HG02981 (cell line): ENCODE measurements around the gene GRB2.
"Not testable (repeated sequence)": the region's sequence is repeated elsewhere in the genome, so short reads cannot be mapped to it uniquely, and the experiment has no call there.

Experiments
- ATAC-seq: cut with Tn5 transposase; IDR thresholded peaks from one replicate; pipeline ENCODE4 v1.9.1; 2021; ENCODE audit warnings: mild to moderate bottlenecking, moderate library complexity; ENCODE audit not compliant: unreplicated experiment

The GRB2 gene

DNA sequence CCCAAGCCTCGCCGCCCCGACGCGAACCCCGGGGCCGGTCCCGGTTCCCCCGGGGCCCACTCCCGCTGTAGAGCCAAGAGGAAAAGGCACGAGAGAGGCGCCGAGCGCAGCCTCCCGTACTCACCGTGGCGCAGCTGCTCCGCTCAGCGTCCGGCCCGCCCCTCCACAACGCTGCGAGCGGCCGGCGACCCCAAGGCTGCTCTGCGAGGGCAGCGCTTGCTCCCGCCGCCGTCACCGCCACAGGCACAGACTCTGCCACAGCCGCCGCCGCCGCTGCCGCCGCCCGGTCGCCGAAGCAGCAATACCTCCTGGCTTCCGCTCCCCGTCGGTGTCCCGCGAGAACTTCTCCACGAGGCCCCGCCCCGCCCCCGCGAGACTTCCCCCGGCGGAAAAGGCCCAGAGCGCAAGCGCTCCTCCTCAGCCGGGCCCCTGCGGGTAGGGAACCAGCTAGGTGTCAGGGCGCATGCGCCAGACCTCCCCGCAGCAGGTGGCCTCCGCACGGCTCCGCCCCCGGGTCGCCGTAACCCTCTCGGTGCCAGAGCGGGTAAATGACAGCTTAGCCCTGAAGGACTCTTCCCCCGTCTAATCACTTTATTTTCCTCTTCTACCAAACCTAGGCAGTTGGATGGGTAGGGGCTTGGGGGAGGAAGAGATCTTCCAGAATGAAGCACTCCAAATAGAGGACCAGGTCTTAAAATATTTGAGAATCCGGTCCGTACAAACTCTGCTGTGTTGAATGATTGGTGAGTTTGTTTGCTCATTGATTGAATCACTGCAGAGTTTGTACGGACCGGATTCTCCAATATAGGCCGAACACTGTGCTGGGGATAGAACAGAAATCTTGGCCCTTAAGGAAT lies at the start of gene GRB2:
TSS of gene GRB2 (minus strand) at position 314 of the 857 bp plus-strand sequence. CDS start 12,050 bp downstream, outside the sequence.
- ATAC-seq = peak; percentile 82

DNA sequence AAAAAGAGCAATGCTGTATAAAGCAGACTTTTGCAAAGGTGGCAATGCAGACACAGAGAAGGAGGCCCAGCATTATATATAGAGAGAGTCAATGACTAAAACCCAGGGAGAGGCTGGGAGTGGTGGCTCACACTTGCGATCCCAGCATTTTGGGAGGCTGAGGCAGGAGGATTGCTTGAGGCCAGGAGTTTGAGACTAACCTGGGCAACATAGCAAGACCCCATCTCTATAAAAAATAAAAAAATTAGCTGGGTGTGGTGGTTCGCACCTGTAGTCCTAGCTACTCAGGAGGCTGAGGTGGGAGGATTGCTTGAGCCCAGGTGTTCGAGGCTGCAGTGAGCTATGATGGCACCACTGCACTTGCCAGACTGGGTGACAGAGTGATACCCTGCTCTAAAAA lies 49.2 kb upstream of the GRB2 start:
- not testable (repeated sequence) for ATAC-seq

DNA sequence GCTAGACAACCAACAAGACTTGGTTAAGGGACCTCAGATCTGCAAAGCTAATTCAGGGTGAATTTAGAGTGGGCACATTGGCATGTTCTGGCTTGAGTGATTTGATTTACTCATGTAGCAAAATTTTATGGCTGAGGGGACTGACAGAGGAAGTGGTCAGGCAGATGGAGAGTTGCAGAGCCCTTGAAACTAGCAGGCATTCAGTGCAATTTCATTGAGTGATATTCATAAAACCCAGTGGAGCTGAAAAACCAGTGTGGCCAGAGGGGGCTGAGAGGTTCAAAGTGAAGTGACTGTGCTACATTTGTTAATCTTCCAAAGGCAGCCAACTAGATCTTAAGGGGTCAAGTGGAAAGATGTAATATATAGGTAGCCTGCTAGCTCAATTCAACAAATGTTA lies 48.7 kb upstream of the GRB2 start:
- no peak for ATAC-seq

DNA sequence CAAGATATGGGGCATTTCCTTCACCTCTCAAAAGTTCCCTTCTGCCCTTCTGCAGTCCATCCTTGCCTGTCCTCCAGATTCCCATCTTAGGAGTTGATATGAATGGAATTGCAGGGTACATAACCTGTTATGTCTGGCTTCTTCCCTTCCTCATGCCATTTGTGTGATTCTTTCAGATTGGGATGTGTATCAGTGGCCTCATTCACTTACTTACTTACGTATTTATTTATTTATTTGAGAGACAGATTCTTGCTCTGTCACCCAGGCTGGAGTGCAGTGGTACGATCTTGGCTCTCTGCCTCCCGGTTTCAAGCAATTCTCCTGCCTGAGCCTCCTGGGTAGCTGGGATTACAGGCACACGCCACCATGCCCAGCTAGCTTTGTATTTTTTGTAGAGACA lies 44.8 kb upstream of the GRB2 start:
- ATAC-seq = no peak

DNA sequence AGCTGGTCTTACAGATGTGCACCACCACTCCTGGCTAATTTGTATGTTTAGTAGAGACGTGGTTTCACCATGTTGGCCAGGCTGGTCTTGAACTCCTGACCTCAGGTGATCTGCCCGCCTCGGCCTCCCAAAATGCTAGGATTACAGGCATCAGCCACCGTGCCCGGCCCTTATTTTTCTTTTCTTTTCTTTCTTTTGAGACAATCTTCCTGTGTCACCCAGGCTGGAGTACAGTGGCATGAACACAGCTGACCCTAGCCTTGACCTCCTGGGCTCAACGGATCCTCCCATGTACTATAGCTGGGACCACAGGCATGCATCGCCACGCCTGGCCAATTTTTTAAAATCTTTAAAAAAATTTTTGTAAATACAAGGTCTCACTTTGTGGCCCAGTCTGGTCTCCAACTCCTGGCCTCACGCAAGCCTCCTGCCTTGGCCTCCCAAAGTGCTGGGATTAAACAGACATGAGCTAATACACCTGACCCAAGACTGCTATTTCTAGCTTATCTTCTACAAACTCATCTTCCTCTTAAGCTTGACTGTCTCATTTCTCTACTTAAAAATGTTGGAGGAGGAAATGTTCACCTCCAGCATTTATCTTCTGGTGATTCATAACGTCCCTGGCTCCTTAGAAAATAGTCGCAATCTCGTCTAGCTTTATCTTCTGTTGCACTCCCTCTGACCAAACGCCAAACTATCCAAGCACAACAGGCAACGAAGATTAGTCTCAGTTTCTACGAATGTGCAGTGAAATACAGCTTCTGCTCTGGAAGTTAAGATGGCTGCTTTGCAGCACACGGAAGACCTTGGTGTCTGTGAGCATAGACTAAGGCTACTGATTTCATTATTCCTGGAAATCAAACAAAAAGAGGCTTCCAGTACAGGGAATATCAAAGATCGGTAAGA lies 42.7 kb upstream of the GRB2 start:
- ATAC-seq = no peak

DNA sequence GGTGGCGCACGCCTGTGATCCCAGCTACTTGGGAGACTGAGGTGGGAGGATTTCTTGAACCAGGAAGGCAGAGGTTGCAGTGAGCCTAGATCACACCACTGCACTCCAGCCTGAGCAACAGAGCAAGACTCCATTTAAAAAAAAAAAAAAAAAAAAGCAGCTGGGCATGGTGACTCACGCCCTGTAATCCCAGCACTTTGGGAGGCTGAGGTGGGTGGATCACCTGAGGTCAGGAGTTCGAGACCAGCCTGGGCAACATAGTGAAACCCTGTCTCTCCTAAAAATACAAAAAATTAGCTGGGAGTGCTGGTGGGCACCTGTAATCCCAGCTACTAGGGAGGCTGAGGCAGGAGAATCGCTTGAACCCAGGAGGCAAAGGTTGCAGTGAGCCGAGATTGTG lies 40.4 kb upstream of the GRB2 start:
- ATAC-seq = not testable (repeated sequence)

DNA sequence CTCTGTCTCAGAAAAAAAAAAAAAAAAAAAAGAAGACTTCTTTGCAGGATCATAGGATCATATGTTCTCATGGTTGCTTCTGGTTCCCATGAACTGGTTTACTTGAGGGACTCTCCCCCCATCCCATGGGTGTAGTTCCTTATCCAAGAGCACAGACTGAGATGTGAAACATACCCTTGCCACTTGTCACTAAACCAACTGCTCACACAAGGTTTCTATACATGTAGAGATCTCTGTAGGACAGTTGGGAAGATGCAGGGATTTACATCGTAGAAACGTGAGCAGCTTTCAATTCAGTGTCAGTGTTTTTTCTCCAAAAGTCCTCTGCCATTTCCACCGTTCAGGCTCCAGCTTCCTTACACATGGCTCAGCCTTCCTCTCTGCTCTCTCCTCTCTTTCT lies 39.8 kb upstream of the GRB2 start:
- no peak for ATAC-seq

DNA sequence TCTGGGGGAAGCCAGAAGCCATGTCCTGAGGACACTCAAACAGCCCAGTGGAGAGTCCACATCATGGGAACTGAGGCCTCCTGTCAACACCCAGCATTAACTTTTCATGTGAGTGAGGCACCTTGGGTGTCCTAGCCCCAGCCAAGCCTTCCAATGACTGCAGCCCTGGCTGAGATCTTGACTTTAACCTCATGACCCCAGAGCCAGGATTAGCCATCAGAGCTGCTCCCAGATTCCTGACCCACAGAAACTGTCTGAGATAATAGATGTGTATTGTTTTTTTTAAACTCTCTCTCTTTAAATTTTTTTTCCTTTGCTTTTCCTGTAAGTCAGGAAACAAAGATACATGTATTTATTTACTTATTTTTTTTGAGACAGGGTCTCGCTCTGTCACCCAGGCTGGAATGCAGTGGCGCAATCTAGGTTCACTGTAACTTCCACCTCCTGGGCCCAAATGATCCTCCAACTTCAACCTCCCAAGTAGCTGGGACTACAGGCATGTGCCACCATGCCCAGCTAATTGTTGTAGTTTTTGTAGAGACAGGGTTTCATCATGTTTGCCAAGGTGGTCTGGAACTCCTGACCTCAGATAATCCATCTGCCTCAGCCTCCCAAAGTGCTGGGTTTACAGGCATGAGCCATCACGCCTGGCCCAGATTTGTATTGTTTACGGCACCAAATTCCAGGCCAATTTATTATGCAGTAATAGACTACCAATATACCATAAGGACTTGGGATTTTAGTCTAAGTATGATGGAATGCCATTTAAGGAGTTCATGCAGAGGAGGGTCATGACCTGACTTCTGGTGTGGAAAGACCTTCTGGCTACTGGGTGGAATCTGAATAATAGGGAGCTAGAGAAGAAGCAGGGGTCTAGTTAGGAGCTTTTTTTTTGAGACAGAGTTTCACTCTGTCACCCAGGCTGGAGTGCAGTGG lies 37.0 kb upstream of the GRB2 start:
- ATAC-seq = no peak

DNA sequence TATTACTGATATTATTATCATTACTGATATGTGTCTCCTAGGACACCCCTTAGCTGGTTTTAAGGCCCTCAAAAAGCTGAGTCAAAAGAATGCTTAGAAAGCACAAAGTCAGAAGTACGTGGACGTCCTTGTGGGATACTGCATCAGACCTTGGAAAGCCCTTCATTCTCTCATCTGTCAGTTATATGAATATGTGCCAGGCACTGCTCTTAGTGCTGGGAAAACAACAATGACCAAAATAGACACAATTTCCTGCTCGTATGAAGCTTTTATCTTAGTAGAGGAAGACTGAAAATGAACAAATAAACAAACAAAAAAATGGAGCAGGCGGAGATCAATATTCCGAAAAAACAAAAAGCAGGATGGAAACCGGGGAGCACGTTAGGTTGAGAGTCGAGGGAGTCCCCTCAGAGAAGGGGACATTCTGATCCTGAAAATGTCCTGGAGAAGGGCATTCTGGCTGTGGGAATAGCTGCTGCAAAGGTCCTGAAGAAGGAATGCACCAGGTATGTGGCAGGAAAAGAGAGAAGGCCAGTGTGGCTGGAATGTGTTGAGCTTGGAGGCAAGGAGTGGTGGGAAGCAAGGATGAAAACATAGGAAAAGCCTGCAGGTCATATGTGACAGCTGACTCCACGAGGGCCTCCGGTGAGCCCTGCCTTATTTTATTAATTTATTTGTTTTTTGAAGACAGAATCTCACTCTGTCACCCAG lies 35.4 kb upstream of the GRB2 start:
- no peak for ATAC-seq

DNA sequence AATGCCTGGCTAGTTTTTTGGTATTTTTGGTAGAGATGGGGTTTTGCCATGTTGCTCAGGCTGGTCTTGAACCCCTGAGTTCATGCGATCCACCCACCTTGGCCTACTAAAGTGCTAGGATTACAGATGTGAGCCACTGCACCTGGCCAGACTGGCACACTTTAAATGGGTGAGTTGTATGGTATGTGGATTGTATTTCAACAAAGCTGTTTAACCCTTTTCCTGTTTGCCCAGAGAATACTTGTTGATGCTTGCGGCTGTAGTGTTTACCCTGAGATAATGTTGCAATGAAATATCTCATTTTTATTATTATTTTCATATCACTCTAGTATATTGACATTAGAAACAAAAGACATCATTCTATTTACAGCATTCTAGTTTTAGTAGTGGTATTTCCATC lies 33.8 kb upstream of the GRB2 start:
- ATAC-seq = no peak

DNA sequence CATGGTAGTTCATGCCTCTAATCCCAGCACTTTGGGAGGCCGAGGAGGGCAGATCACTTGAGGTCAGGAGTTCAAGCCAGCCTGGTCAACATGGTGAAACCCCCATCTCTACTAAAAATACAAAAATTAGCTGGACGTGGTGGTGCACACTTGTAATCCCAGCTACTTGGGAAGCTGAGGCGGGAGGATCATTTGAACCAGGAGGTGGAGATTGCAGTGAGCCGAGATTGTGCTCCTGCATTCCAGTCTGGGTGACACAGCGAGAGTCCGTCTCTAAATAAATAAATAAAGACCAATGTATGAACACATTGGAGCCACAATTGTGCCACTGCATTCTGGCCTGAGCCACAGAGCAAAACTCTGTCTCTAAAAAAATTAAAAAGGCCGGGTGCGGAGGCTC lies 31.9 kb upstream of the GRB2 start:
- not testable (repeated sequence) for ATAC-seq

DNA sequence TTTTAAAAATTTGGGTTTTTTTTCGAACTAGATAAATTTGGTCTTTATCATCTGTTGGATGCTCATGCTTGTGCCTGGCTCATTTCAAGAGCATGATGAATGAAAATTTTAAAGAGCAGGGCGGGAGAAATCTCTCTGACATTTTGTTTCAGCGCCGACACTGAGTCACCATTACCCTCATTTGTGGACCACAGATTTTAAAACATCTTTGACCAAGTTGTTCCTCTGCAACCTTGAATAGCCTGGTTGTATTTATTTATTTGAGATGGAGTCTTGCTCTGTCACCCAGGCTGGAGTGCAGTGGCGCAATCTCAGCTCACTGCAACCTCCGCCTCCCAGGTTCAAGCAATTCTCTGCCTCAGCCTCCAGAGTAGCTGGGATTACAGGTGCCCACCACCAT lies 29.0 kb upstream of the GRB2 start:
- ATAC-seq = not testable (repeated sequence)

DNA sequence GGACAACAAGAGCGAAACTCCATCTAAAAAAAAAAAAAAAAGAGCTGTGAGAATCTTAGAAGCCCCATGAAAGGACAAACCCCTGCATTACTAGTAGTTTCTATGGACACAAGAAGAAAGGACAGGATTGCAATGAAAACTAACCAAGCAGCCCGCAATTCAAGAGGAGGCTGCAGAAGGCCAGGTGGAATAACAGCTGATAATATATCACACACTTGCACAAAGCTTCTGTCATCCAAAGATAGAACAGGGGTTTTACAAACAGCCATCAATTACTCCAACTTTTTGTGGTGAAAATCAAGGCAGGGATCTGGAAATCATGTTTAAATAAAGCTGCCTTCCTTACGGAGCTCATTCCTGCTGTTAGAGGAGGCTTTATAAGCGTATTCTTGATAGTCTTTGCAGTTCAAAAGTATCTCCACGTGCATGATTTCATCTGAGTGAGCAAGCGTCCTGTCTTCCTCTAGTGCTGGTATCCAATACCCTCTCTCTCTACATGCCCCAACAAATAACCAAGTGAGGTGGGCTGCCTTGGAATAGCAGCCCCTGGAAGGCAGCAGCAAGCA lies 27.8 kb upstream of the GRB2 start:
- ATAC-seq = no peak

DNA sequence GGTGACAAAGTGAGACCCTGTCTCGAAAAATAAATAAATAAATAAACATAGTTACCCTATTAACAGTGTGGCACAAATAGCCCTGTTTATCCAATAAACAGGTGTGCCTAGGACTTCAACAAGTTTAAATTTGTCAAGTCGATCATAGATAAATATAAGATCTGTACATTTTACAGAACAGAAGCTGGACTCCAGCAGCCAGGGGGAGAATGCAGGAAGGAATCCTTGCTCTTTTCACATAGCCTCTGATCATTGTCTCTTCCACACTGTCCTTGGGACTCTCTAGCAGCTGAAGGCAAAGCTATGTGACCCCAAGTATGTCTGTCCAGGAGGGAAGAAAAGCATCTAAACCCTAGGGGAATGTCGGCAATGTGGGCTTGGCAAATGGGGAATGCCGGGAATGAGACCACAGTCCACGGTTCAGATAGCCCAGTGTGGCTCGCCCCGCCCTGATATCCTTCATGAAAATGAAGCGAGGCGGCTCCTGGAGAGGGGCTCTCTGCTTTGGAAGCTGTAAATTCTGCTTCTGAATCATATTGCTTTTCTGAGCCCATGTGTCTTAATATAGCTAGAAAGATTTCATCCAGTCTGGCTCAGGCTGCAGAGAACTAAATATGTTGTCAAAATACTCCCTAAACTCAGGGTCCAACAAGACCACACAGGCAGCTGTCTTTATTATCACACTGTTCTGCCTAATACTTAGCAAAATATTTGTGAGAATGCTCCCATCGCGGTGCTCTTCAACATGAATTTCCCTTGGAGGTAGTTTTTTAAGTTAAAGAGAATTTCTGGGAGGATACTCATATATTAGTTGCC lies 24.9 kb upstream of the GRB2 start:
- no peak for ATAC-seq

DNA sequence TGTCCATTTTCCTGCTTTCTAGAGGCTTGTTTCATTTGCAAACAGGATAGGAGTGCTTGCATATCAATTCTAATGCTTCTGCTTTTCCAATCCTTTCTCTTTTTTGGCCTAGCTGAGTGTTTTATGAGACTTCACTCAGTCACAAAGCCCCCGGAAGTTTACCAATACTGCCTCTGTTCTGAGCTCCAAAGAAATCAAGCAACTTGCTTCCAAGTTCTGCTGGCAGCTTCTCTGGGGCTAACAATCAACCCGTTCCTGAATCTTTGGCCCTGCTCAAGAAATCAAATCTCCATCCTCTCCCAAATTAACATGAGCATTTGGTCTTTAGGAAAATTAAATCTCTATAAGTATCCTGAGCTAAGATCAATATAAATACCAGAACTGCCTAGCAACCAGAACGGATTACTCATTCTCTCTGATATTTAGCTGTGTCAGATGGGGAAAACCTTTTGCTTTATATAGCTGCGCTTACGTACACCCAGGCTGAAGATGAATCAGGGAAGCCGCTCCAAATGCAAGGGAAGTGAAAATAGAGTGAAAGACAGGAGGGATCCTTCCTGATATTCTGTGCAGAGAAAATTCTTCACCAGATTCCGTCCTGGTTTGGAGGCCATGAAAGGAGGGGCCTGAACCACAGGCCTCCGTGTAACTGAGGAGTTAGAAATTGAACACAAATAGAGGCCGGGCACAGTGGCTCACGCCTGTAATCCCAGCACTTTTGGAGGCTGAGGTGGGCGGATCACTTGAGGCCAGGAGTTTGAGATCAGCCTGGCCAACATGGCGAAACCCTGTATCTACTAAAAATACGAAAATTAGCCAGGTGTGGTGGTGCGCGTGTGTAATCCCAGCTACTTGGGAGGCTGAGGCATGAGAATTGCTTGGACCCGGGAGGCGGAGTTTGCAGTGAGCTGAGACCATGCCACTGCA lies 23.3 kb upstream of the GRB2 start:
- no peak for ATAC-seq

DNA sequence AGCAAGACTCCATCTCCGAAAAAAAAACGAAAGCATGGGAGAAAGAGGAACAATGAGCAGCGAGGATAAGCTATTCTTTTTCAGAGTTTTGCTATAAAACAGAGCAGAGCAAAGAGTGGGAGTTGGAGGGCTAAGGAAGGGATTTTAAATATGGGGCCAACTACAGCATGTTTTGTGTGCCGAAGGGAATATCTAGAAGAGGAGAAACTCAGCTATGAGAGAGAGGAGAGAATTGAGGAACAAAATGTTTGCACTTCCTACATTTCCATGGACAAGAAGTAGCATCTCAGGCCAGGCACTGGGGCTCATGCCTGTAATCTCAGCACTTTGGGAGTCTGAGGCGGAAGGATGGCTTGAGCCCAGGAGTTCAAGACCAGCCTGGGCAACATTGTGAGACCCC lies 13.1 kb upstream of the GRB2 start:
- ATAC-seq = no peak

DNA sequence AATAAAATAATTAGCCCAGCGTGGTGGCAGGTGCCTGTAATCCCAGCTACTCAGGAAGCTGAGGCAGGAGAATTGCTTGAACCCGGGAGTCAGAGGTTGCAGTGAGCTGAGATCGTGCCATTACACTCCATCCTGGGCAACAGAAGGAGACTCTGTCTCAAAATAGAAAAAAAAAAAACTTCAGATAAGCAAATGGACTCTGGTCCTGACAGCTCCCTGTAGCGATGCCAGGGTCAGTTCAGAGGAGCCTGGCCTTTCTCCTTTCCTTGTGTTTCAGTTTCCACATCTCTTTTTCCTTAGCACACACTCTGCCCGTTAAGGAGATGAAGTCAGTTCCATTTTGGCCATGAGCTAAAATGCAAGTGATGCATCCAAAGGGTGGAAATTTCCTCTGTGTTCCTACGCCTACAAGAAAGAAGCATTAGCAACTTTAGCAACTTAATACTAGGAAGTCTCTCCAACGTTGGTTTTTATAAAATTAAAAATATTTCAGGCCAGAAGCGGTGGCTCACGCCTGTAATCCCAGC lies 11.6 kb upstream of the GRB2 start:
- no peak for ATAC-seq

DNA sequence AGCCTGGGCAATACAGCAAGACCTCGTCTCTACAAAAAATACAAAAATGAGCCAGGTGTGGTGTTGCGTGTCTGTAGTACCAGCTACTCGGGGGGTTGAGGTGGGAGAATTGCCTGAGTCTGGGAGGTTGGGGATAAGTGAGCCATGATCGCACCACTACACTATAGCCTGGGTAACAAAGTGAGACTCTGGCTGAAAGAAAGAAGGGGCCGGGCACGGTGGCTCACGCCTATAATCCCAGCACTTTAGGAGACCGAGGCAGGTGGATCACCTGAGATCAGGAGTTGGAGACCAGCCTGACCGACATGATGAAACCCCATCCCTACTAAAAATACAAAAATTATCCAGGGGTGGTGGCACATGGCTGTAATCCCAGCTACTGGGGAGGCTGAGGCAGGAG lies 10.5 kb upstream of the GRB2 start:
- ATAC-seq = no peak
